Upper lobe of left lung (tissue), 6 donors: ENCODE measurements around the gene HSD17B11. TPM values are rescaled to one million over a fixed set of nuclear protein-coding genes. Genes with fewer than 3 reads are reported as not detected.

Experiments used
- ATAC-seq, 2 donors: fragments of 200-7000 bp; cut with Tn5 transposase; one replicate each; pipeline ENCODE4 v1.9.1; 2022; ENCODE audit warnings: mild to moderate bottlenecking in 2 of 2, moderate library complexity in 2 of 2; ENCODE audit not compliant: low FRiP score in 2 of 2
- DNase-seq, 2 donors: peaks; one replicate each; pipeline ENCODE4 v3.0.0-alpha.2; 2019 to 2020
- H3K27ac ChIP-seq, 4 donors: fragments of 200-600 bp; sonication (generic); one replicate each; pipeline ENCODE4 v1.5.1; 2016 to 2019
- H3K27me3 ChIP-seq, 4 donors: fragments of 200-600 bp; sonication (generic); one replicate each; pipeline ENCODE4 v1.5.1; 2017 to 2019
- H3K36me3 ChIP-seq, 4 donors: fragments of 200-600 bp; sonication (generic); one replicate each; pipeline ENCODE4 v1.5.1; 2016 to 2019
- H3K4me1 ChIP-seq, 4 donors: fragments of 200-600 bp; sonication (generic); one replicate each; pipeline ENCODE4 v1.5.1; 2018 to 2019
- H3K4me3 ChIP-seq, 4 donors: fragments of 200-600 bp; sonication (generic); one replicate each; pipeline ENCODE4 v1.5.1; 2017 to 2019; ENCODE audit warnings: mild to moderate bottlenecking in 2 of 4, moderate library complexity in 1 of 4
- H3K9me3 ChIP-seq, 4 donors: fragments of 200-600 bp; sonication (generic); one replicate each; pipeline ENCODE4 v1.5.1; 2018 to 2019
- CTCF ChIP-seq, 6 experiments: fragments of 450-650 bp in 4 of 6; fragments of 200-600 bp in 2 of 6; sonication (generic) in 2 of 6; IDR thresholded peaks; one replicate each; pipeline ENCODE4 v1.5.1; 2016 to 2019; ENCODE audit warnings: antibody characterized with exemption in 6 of 6
- EP300 ChIP-seq, 4 donors: sonication (generic); formaldehyde crosslinking; IDR thresholded peaks; one replicate each; pipeline ENCODE4 v1.5.1; 2017; ENCODE audit warnings: antibody characterized with exemption in 4 of 4, control low read depth in 2 of 4
- POLR2A ChIP-seq, 4 donors: fragments of 450-650 bp; IDR thresholded peaks; one replicate each; pipeline ENCODE4 v1.5.1; 2016 to 2017; ENCODE audit warnings: antibody characterized with exemption in 4 of 4, mild to moderate bottlenecking in 2 of 4
- POLR2AphosphoS5 ChIP-seq, 2 donors: sonication (generic); formaldehyde crosslinking; IDR thresholded peaks; one replicate each; pipeline ENCODE4 v1.5.1; 2017; ENCODE audit warnings: antibody characterized with exemption in 2 of 2
- WGBS, 2 donors: methylation state at CpG; one replicate each; pipeline ENCODE4 v1.1.5; 2017 to 2018; 5-methylcytosine and 5-hydroxymethylcytosine counted together
- total RNA-seq, 6 donors: library from RNA; depleted of rRNA in 4 of 6; stranded (reverse); fragments of >200 nt in 4 of 6; gene quantifications; one replicate each; pipeline versions ENCODE4 v1.1.0 to v1.2.1, GENCODE V29; 2016 to 2021
- donor health status: DM: no; HTN: no; CAD: no; lungs with moderate emphysema.
- donor health status: DM: no; HTN: yes; CAD: no; lungs with severe emphysema.

HSD17B11 gene
- total RNA-seq, 6 donors from 2014 or later = 24.4 to 166 (median 93.2) TPM

GRCh38 chr4:87339440-87339839, 51.5 kb downstream of the HSD17B11 start:
- WGBS, 2 donors = 88 to 99% methylated on average over 2 of the region's 2 CpGs

GRCh38 chr4:87337361-87337760, 53.6 kb downstream of the HSD17B11 start:
- Histone ChIP-seq H3K4me1 (no peaks in the 10 kb centered on the region), H3K27me3 (no peaks in the 10 kb centered on the region), H3K9me3 (peaks cover 9 to 19% (median 14%) of the 10 kb centered on the region in 4 donors), H3K4me3 (no peak overlapping the region), H3K27ac (no peak overlapping the region), H3K36me3 (peaks cover 5 to 83% (median 45%) of the 10 kb centered on the region in 4 donors)
- DNase-seq (no peak), ATAC-seq (no peak)
- WGBS, 2 donors = 74 to 83% methylated on average over 1 of the region's 1 CpG
- TF ChIP-seq EP300 (IDR thresholded peaks at IDR 0.05) (no peak), POLR2AphosphoS5 (IDR thresholded peaks at IDR 0.05) (no peak), POLR2A (IDR thresholded peaks at IDR 0.05) (no peak)

More at GRCh38 chr4:87339440-87339839, 51.5 kb downstream of the HSD17B11 start:
- Histone ChIP-seq H3K27ac (no peak overlapping the region), H3K27me3 (no peaks in the 10 kb centered on the region), H3K9me3 (no peaks in the 10 kb centered on the region), H3K4me3 (no peak overlapping the region), H3K4me1 (peaks cover 0 to 3% (median 0%) of the 10 kb centered on the region in 4 donors), H3K36me3 (peaks cover 5 to 76% (median 43%) of the 10 kb centered on the region in 4 donors)
- TF ChIP-seq EP300 (IDR thresholded peaks at IDR 0.05) (no peak), CTCF (IDR thresholded peaks at IDR 0.05) (no peak), POLR2AphosphoS5 (IDR thresholded peaks at IDR 0.05) (no peak), POLR2A (IDR thresholded peaks at IDR 0.05) (no peak)
- ATAC-seq (no peak), DNase-seq (no peak)

DNA sequence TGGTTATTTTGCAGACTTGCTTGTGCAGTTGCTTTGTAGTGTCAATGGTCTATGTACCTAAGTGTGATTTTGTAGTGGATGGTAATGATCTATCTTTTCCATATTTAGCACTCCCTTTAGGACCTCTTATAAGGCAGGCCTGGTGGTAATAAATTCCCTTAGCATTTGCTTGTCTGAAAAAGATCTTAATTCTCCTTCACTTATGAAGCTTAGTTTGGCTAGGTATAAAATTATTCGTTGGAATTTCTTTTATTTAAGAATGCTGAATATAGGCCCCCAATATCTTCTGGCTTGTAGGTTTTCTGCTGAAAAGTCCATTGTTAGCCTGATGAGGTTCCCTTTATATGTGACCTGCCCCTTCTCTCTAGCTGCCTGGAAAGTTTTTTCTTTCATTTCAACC, 57.7 kb downstream of the HSD17B11 start:
- ATAC-seq (no peak), DNase-seq (no peak)
- H3K4me3 ChIP-seq = no peak overlapping the region
- peaks cover 9 to 22% (median 15%) of the 10 kb centered on the region in 4 donors for H3K9me3 ChIP-seq
- TF ChIP-seq EP300 (IDR thresholded peaks at IDR 0.05) (no peak), CTCF (IDR thresholded peaks at IDR 0.05) (no peak), POLR2AphosphoS5 (IDR thresholded peaks at IDR 0.05) (no peak), POLR2A (IDR thresholded peaks at IDR 0.05) (no peak)
- H3K27ac ChIP-seq = no peak overlapping the region
- H3K27me3 ChIP-seq = no peaks in the 10 kb centered on the region
- no peaks in the 10 kb centered on the region for H3K4me1 ChIP-seq
- WGBS, 2 donors = 92 to 100% methylated on average over 1 of the region's 1 CpG
- peaks cover 4 to 46% (median 24%) of the 10 kb centered on the region in 4 donors for H3K36me3 ChIP-seq

DNA sequence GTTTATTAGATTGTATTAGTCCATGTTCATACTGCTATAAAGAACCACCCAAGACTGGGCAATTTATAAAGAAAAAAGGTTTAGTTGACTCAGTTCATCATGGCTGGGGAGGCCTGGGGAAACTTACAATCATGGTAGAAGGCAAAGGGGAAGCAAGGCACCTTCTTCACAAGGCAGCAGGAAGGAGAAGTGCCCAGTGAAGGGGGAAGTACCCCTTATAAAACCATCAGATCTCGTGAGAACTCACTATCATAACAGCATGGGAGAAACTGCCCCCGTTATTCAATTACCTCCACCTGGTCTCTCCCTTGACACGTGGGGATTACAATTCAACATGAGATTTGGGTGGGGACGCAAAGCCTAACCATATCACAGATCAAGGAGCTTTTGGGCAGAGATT, 60.2 kb downstream of the HSD17B11 start:
- H3K4me3 ChIP-seq = no peak overlapping the region
- 84 to 91% methylated on average over 4 of the region's 4 CpGs for WGBS, 2 donors
- H3K4me1 ChIP-seq = no peaks in the 10 kb centered on the region
- TF ChIP-seq POLR2AphosphoS5 (IDR thresholded peaks at IDR 0.05) (no peak), CTCF (IDR thresholded peaks at IDR 0.05) (no peak), EP300 (IDR thresholded peaks at IDR 0.05) (no peak), POLR2A (IDR thresholded peaks at IDR 0.05) (no peak)
- DNase-seq (no peak), ATAC-seq (no peak)
- no peaks in the 10 kb centered on the region for H3K27me3 ChIP-seq
- H3K9me3 ChIP-seq = peaks cover 9 to 22% (median 15%) of the 10 kb centered on the region in 4 donors
- no peak overlapping the region for H3K27ac ChIP-seq
- peaks cover 0 to 22% (median 5%) of the 10 kb centered on the region in 4 donors for H3K36me3 ChIP-seq

GRCh38 chr4:87327136-87327535, 63.9 kb downstream of the HSD17B11 start:
- H3K4me1 ChIP-seq = no peaks in the 10 kb centered on the region
- H3K36me3 ChIP-seq = no peaks in the 10 kb centered on the region
- DNase-seq = no peak
- H3K27me3 ChIP-seq = no peaks in the 10 kb centered on the region
- 75 to 89% methylated on average over 1 of the region's 1 CpG for WGBS, 2 donors
- ATAC-seq = no peak
- peaks cover 0 to 6% (median 0%) of the 10 kb centered on the region in 4 donors for H3K9me3 ChIP-seq
- no peak overlapping the region for H3K4me3 ChIP-seq
- TF ChIP-seq EP300 (IDR thresholded peaks at IDR 0.05) (no peak), POLR2A (IDR thresholded peaks at IDR 0.05) (no peak), POLR2AphosphoS5 (IDR thresholded peaks at IDR 0.05) (no peak), CTCF (IDR thresholded peaks at IDR 0.05) (no peak)
- H3K27ac ChIP-seq = no peak overlapping the region
